AG04450 (cell line): ENCODE measurements around the gene BMP8B. TPM values are rescaled to one million over a fixed set of nuclear protein-coding genes. Genes with fewer than 3 reads are reported as not detected.
"Not testable (repeated sequence)": the region's sequence is repeated elsewhere in the genome, so short reads cannot be mapped to it uniquely, and the experiment has no call there.

Experiments used
- CTCF ChIA-PET: fragments of 300-600, 350-600 bp; formaldehyde crosslinking; extraction: SDS; loops from one replicate; lab custom pipeline; 2022; ENCODE audit warnings: antibody characterized with exemption, inconsistent platforms; lab: Charles Lee
- POLR2A ChIA-PET: fragments of 350-600 bp; formaldehyde crosslinking; extraction: SDS; loops from one replicate; lab custom pipeline; 2021; ENCODE audit warnings: antibody characterized with exemption, inconsistent platforms; lab: Yijun Ruan, JAX
- DNase-seq: peaks from one replicate; pipeline ENCODE4 v3.0.0-alpha.2; 2011; ENCODE audit warnings: low read depth, low spot score
- H3K27ac ChIP-seq: one replicate; pipeline ENCODE4 v1.5.1; 2012; ENCODE audit warnings: low read depth, low read length, control low read depth
- H3K27me3 ChIP-seq: one replicate; pipeline ENCODE4 v1.6.0; 2012; ENCODE audit warnings: low read length; ENCODE audit not compliant: control insufficient read depth, insufficient read depth
- H3K4me3 ChIP-seq: 2 replicates; pipeline ENCODE4 v1.5.1; 2011; ENCODE audit warnings: mild to moderate bottlenecking, low read depth, low read length, control low read depth
- H3K9me3 ChIP-seq: 2 replicates; pipeline ENCODE4 v1.5.1; 2012; ENCODE audit warnings: low read length; ENCODE audit not compliant: control insufficient read depth, insufficient read depth
- polyA plus RNA-seq: library from polyadenylated mRNA; depleted of rRNA; stranded (reverse); fragments of >200 nt; gene quantifications from 2 replicates; pipeline ENCODE4 v1.2.3, GENCODE V29; 2011
- TF ChIP-seq, protein P1 (sequence below): IDR thresholded peaks from 2 replicates; pipeline ENCODE4 v1.5.1; 2011; ENCODE audit warnings: low read depth, low read length, control low read depth, inconsistent platforms

The BMP8B gene
- polyA plus RNA-seq, 1 experiment, result not detected

DNA sequence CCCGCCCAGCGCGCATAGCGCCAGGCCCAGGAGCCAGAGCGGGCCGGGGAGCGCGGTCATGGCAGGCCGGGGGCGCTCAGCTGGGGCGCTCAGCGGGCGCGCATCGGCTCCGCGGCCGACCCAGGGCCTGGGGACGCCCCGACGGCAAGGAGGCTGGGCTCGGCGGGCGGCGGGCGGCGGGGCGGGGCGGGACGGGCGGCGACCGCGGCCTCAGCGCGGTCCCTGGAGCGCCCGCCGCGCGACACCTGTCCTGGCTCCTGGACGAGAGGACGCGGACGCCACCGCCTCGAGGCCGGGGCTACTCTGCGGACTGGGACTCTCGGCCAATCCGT is 273 bp downstream of the BMP8B start:
- ChIA-PET POLR2A (no interaction called here), CTCF (no interaction called here)
- Histone ChIP-seq H3K4me3 (0 out of 2 replicates have a peak overlapping the region, but pooled peaks have one; percentile 25), H3K27me3 (peaks cover 40% of the 10 kb centered on the region), H3K27ac (no peak overlapping the region), H3K9me3 (no peaks in the 10 kb centered on the region)
- TF ChIP-seq, protein P1, sequence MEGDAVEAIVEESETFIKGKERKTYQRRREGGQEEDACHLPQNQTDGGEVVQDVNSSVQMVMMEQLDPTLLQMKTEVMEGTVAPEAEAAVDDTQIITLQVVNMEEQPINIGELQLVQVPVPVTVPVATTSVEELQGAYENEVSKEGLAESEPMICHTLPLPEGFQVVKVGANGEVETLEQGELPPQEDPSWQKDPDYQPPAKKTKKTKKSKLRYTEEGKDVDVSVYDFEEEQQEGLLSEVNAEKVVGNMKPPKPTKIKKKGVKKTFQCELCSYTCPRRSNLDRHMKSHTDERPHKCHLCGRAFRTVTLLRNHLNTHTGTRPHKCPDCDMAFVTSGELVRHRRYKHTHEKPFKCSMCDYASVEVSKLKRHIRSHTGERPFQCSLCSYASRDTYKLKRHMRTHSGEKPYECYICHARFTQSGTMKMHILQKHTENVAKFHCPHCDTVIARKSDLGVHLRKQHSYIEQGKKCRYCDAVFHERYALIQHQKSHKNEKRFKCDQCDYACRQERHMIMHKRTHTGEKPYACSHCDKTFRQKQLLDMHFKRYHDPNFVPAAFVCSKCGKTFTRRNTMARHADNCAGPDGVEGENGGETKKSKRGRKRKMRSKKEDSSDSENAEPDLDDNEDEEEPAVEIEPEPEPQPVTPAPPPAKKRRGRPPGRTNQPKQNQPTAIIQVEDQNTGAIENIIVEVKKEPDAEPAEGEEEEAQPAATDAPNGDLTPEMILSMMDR, result no peak
- no peak for DNase-seq

DNA sequence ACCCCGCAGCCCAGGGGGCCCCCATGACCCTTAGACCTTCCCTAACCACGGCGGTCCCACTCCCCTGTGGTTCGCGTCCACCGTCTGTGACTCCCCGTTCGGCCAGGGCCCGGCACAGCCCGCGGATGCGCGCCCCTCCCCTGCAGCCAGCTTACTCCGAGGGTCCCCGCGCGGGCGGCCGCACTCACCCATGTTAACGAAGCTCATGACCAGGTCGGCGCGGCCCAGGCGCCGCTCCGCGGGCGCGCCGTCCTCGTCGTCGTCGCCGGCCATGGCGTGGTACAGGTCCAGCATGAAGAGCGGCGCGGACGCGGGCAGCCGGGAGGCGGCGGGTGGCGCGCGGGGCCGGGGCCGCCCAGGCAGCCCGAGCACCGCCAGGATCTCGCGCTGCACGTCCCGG is 701 bp downstream of the BMP8B start:
- H3K4me3 ChIP-seq, POLR2A ChIA-PET, CTCF ChIA-PET, H3K9me3 ChIP-seq, DNase-seq, H3K27ac ChIP-seq: not testable (repeated sequence)
- H3K27me3 ChIP-seq, result peaks cover 43% of the 10 kb centered on the region

DNA sequence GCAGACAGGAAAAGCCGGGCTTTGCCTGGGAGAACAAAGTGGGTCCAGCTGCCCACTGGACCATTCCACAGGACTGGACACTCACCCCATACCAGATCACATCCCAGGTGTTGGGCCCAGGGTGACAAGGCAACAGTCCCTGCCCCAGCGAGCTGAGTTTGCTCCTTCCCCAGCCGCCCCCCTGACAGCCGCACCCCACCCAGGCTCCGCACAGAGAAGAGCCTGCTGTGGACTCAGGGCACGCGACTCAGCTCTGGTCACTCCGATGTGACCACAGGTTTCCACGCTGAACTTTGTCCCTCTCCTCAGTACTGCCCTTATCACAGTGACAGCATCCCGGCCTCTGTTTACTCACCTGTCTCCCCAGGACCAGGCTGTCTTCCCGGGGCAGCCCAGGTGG is 1.2 kb downstream of the BMP8B start:
- CTCF ChIA-PET, result no interaction called here
- TF ChIP-seq, protein P1, result no peak
- H3K9me3 ChIP-seq, result no peaks in the 10 kb centered on the region
- H3K27me3 ChIP-seq, result peaks cover 41% of the 10 kb centered on the region
- DNase-seq, result no peak
- H3K27ac ChIP-seq, result no peak overlapping the region
- H3K4me3 ChIP-seq, result no peak overlapping the region
- POLR2A ChIA-PET, result no interaction called here

DNA sequence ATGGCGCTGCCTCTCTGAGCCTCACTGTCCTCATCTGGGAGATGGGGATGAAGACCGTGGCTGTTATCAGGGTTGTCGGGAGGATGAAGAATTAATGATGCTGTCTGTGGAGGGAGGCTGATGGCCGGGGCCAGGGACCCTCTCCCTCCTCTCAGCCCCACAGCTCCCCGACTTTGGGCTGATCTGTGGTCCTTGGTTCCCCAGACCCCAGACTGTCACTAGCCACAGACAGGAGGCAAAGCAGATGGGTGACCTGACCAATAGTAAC is 1.6 kb downstream of the BMP8B start:
- H3K27ac ChIP-seq, H3K4me3 ChIP-seq, CTCF ChIA-PET, POLR2A ChIA-PET, H3K9me3 ChIP-seq, DNase-seq: not testable (repeated sequence)
- H3K27me3 ChIP-seq, result peaks cover 41% of the 10 kb centered on the region

DNA sequence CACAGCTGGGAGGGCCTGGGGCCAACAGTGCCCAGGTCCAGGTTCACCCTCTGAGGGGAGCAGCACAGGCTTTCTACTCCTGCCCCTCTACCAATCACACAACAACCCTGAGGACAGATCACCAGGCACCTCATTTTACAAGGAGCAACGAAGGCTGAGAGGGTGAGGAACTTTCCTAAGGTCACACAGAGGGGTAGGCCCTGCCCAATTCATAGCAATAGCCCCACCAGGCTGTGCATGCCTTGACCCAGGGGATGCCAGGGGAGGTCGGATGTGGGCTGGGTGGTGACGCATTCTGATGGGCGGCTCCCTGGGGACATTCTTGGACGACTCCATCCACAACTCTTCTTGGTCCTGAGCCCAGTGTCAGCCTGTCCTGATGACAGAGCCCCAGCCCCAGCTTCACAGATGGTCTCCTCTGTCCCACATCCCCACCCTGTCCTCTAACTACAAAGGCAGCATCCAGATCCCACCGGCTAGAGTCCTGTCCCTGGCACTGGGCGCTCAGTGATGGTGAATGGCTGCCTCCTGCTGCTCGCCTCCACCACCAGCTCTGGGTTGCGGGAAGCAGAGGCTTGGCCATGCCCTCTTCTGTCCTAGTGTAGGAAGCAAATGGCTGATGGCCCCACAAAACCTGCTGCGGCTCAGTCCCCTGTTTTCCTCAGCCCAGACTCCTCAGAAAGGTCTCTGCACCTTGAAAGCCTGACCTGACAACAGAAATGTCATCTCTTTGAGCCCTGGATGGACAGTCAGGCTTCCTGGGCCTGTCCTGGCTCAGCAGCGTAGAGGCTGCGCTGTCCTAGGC is 2.2 kb downstream of the BMP8B start:
- H3K27ac ChIP-seq, POLR2A ChIA-PET, H3K9me3 ChIP-seq, DNase-seq, H3K4me3 ChIP-seq: not testable (repeated sequence)
- H3K27me3 ChIP-seq, result peaks cover 39% of the 10 kb centered on the region
- CTCF ChIA-PET, result interaction anchor here (0.7 kb wide), 1 partner anchor 116 kb away, joined by 3 read pairs; no protein-coding TSS in a partner anchor

DNA sequence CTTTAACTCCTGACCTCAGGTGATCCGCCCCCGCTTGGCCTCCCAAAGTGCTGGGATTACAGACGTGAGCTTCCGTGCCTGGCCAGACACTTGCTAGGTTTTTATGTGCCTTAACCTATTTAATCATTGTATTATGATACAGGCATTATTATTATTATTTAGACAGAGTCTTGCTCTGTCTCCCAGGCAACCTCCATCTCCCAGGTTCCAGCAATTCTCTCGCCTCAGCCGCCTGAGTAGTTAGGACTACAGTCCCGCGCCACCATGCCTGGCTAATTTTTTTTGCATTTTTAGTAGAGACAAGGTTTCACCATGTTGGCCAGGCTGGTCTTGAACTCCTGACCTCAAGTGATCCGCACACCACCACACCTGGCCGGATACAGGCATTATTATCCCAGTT is 6.0 kb downstream of the BMP8B start:
- H3K27me3 ChIP-seq, result peaks cover 33% of the 10 kb centered on the region
- H3K9me3 ChIP-seq, POLR2A ChIA-PET, DNase-seq, H3K4me3 ChIP-seq, H3K27ac ChIP-seq: not testable (repeated sequence)
- CTCF ChIA-PET, result interaction anchor here (1.0 to 2.0 kb wide), 2 partner anchors 17 to 191 kb away, joined by 4 to 7 read pairs; no protein-coding TSS in a partner anchor

DNA sequence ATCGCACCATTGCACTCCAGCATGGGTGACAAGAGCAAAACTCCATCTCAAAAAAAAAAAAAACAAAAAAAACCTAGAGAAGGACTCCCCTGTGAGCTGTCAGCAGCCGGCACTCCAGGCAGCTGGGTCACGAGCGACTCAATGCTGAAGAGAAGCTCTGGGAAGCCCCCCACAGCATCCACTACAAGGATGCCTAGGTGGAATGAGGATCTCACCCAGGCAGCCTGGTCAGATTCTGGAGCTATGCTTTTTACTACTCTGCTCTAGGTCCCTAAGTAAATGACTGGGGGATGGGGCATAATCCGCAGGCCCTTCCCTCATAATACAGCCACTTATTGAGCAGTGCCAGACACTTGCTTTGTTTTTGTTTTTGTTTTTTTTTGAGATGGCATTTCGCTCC is 6.6 kb downstream of the BMP8B start:
- TF ChIP-seq, protein P1, result no peak
- H3K4me3 ChIP-seq, result no peak overlapping the region
- no peak overlapping the region for H3K27ac ChIP-seq
- no peaks in the 10 kb centered on the region for H3K9me3 ChIP-seq
- ChIA-PET POLR2A (no interaction called here), CTCF (interaction anchor here (1.0 to 2.0 kb wide), 2 partner anchors 18 to 192 kb away, joined by 4 to 7 read pairs; no protein-coding TSS in a partner anchor)
- H3K27me3 ChIP-seq, result peaks cover 31% of the 10 kb centered on the region
- DNase-seq, result no peak
